HG03064 (cell line): ENCODE measurements around the gene KIF11.
"Not testable (repeated sequence)": the region's sequence is repeated elsewhere in the genome, so short reads cannot be mapped to it uniquely, and the experiment has no call there.

Source experiments
- ATAC-seq: cut with Tn5 transposase; IDR thresholded peaks from one replicate; pipeline ENCODE4 v1.9.1; 2021; ENCODE audit warnings: low read depth; ENCODE audit not compliant: unreplicated experiment

The KIF11 gene

GRCh38 chr10:92592761-92593618 lies at the start of gene KIF11:
KIF11 (plus strand) TSS chr10:92593130; CDS start chr10:92593376, 246 bp downstream.
- peak; percentile 76 for ATAC-seq

GRCh38 chr10:92544296-92544695 lies 48.6 kb upstream of the KIF11 start:
- no peak for ATAC-seq

- ATAC-seq: no peak
Measured at GRCh38 chr10:92545556-92545955, 47.4 kb upstream of the KIF11 start.

GRCh38 chr10:92547676-92548075 lies 45.3 kb upstream of the KIF11 start:
- no peak for ATAC-seq

- no peak for ATAC-seq
Measured at GRCh38 chr10:92550924-92551323, 42.0 kb upstream of the KIF11 start.

- no peak for ATAC-seq
Measured at GRCh38 chr10:92552310-92552709, 40.6 kb upstream of the KIF11 start.

GRCh38 chr10:92553959-92554358 lies 39.0 kb upstream of the KIF11 start:
- ATAC-seq: no peak

- ATAC-seq: no peak
Measured at GRCh38 chr10:92559046-92559445, 33.9 kb upstream of the KIF11 start.

- no peak for ATAC-seq
Measured at GRCh38 chr10:92562424-92562823, 30.5 kb upstream of the KIF11 start.

- ATAC-seq: no peak
Measured at GRCh38 chr10:92567952-92568600, 24.9 kb upstream of the KIF11 start.

- ATAC-seq: no peak
Measured at GRCh38 chr10:92569071-92569470, 23.9 kb upstream of the KIF11 start.

- ATAC-seq: not testable (repeated sequence)
Measured at GRCh38 chr10:92569663-92570062, 23.3 kb upstream of the KIF11 start.

- no peak for ATAC-seq
Measured at GRCh38 chr10:92571649-92572048, 21.3 kb upstream of the KIF11 start.

GRCh38 chr10:92572362-92573090 lies 20.4 kb upstream of the KIF11 start:
- ATAC-seq: no peak

- ATAC-seq: peak; percentile 22
Measured at GRCh38 chr10:92573091-92573797, 19.7 kb upstream of the KIF11 start.

GRCh38 chr10:92573798-92574547 lies 19.0 kb upstream of the KIF11 start, which contains the start of gene IDE:
IDE (minus strand) TSS chr10:92574093; CDS start chr10:92574019, 74 bp downstream.
- peak; percentile 70 for ATAC-seq

GRCh38 chr10:92574548-92575261 lies 18.2 kb upstream of the KIF11 start:
- ATAC-seq: peak; percentile 6

- no peak for ATAC-seq
Measured at GRCh38 chr10:92575961-92576360, 17.0 kb upstream of the KIF11 start.

- ATAC-seq: not testable (repeated sequence)
Measured at GRCh38 chr10:92582347-92582746, 10.6 kb upstream of the KIF11 start.
